Measurements from ENCODE around the gene PCDHB14.

- no peak for TF ChIP-seq CTCF (IDR thresholded peaks at IDR 0.05; ENCODE audit: low read length)
- no peak for TF ChIP-seq EZH2 (IDR thresholded peaks at IDR 0.05; ENCODE audit: borderline replicate concordance, low read length)
These were observed 47.2 kb upstream of the PCDHB14 start for GRCh38 chr5:141175933-141176332.

All from OCI-LY1 (cell line).